HL-60/S4 (cell line): Measurements from ENCODE around the gene HARBI1.

Experiments used
- in situ Hi-C: fragments of 300-500 bp; cut with MboI; formaldehyde crosslinking; loops from 2 replicates; pipeline ENCODE4 v1.14.3; 2022; ENCODE audit warnings: low sequenced_read_pairs

HARBI1 gene, protein sequence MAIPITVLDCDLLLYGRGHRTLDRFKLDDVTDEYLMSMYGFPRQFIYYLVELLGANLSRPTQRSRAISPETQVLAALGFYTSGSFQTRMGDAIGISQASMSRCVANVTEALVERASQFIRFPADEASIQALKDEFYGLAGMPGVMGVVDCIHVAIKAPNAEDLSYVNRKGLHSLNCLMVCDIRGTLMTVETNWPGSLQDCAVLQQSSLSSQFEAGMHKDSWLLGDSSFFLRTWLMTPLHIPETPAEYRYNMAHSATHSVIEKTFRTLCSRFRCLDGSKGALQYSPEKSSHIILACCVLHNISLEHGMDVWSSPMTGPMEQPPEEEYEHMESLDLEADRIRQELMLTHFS

DNA sequence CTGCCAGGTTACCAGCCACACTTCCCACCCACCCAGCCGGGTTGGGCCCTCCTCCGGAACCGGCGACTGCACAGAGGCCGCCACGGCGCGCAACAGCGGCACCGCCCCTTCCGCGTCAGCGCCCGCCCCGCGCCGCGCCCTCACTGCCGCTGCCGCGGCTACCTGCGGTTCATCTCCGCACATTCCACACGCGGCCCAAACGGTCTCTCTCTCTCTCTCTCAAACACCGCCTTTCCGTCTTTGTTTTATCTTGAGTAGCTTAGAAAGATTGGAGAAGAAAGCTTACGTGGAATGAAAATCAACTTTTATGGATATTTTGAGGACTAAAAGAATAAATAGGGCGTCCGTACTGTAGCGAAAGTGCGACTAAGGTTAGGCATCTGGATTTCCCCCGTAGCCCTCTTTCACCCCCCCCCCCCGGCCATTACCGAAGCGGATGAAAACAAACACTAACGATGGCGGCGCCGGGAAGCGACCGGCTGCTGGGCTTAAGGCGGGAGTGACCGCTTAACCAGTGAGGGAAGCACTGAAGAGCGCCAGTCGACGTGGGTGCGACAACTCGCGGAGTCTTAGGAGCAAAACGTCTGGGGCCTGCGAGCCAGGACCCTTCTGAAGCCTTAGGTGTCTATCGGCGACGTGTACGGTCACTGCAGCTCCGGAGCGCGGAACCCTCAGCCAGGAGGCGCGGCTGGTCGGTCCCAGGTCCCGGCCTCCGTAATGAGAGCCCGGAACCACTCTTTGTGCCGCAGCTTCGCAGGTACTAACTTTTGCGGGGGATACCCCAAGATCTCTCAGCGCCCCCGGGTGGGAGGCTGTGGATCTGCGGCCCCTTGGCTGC lies at the start of gene HARBI1, which contains the start of gene ATG13:
HARBI1 (minus strand) TSS at position 94 of the 838 bp plus-strand sequence. CDS start 990 bp downstream, outside the sequence.
ATG13 (plus strand) TSS at position 420 of the 838 bp plus-strand sequence. CDS start 26,739 bp downstream, outside the sequence.
- in situ Hi-C loops: no loop called here

DNA sequence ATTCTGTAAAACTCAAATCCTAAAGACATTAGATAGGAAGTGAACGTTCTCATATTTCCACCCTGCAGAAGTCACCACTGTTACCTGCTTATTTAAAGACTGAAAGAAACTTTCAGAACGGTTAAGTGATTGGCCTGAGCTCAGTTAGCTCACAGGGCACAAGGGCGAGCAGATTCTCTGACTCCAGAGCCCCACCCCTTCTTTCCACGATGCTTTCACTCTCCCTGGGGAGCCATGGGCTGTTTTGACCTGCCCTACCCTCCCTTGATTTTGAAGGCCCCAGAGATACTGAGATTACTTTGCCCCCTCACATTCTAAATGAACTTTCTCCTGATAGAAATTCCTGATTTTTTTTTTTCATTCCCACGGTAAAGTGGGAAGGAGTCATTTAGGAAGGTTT lies 49.5 kb upstream of the HARBI1 start:
- in situ Hi-C loops: loop anchor here (10.0 kb wide), 1 partner anchor 58 kb away; no protein-coding TSS in a partner anchor

DNA sequence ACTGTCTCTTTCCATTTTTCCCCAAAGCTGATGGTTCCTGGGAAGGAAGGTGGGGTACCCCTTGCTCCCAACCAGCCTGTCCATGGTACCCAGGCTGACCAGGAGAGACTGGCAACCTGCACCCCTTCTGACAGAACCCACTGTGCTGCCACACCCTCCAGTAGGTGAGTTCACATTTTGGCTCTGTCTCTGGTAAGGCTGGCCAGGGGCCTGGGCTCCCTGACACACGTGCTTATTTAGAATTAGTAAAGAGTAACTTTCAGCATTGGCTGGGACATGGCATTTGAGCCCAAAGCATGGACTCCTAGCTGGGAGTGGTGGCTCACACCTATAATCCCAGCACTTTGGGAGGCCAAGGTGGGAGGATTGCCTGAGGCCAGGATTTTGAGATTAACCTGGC lies 48.3 kb upstream of the HARBI1 start:
- in situ Hi-C loops: loop anchor here (10.0 kb wide), 1 partner anchor 59 kb away; no protein-coding TSS in a partner anchor

DNA sequence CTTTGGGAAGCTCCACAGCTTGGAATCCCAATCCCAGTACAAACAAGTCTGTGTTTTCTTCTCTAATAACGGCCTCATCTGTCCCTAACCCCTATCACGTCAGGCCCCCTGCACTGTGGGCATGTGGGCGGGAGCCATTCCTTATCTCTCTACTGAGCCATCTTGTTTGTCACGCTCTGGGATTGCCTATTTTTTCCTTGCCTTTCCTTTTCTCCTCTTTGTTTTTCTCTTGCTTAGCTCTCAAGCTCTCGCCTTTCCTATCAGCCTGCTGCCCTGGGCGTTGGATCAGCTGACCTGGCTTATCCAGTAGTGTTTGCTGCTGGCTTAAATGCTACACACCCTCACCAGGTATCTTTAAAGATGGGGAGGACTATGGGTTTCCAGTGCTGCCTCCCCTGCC lies 47.6 kb upstream of the HARBI1 start:
- in situ Hi-C loops: loop anchor here (10.0 kb wide), 1 partner anchor 60 kb away; no protein-coding TSS in a partner anchor

DNA sequence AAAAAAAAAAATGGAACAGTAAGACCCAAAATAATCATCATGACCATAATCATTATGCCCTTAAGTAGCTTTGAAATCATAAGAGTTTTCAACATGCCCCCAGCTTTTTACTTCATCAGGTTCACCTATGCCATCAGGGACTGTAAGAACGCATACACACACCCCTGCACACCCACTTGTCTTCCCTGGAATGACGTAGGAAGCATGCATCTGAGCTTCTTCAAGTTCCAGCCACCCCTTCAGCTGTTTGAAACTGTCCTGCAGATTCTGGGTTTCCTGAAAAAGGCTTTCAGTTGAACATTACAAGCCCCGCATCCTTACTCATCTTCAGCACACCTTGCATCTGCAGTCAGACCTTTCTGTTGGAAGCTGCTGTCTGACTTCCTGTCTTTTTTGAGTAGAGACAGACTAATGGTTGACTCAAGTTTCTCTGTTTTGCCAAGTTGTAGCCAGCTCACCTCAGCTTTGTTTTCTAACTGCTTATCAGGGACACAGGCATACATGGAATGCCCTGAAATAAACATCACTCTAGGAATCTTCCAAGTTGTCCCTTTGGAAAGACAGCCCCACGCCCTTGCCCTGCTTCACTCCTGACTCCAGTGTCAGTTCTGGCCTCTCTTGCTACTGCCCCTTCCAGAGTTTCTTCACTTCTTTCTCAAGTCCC lies 46.4 kb upstream of the HARBI1 start:
- in situ Hi-C loops: loop anchor here (10.0 kb wide), 1 partner anchor 61 kb away; no protein-coding TSS in a partner anchor

DNA sequence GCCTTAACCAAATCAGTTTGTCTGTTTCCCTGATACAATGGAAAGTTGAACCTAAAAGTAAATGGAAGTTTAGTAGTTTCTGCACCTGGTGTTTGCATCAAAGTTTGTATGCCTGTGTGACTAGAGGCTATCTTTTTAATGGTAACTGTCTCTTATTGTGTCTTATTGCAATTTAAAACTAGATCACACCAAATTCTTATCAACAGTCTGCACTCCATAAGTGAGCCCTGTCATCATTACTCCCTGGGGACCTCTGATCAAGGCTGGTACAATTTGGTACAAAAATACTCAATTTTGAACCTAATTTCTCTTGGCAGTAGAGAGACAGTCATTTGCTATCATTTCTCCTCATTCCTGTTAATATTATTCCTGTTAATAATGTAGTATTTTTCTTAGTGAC lies 45.3 kb upstream of the HARBI1 start:
- in situ Hi-C loops: loop anchor here (10.0 kb wide), 1 partner anchor 62 kb away; no protein-coding TSS in a partner anchor

DNA sequence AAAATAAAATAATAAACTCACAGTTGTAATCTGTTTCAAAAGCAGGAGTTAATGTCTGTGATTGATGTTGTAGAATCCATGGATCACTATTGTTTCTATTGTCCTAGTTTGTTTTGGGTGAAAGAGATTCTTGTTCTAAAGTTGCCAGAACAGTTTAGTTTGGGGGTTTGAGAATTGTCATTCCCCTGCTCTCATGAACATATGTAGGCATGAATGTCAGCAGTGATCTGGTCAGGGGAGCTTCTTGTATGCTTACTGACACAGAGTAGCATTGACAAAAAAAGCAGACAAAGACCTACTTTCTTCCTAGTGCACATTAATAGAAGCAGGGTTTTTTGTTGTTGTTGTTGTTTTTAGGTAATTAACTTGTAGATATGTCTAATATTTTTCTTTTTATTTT lies 44.8 kb upstream of the HARBI1 start:
- in situ Hi-C loops: loop anchor here (10.0 kb wide), 1 partner anchor 63 kb away; no protein-coding TSS in a partner anchor

DNA sequence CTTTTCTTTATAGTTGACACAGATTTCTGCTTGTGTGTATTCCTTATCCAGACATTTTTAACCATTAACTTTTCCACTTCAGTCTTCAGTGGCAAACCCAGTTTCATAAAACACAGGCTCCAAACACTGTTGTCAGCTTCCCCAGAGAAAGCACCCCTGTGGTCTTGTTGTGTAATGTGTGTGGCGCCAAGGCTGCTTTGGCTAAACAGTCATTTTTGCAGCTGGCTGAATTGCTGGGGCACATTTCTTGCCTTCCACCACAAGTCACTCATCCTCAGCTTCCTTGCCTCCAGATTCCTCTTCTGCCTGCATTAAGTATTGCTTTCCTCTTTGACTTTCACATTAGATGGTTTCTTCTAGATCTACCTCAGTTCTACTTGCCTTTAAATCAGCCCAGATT lies 42.9 kb upstream of the HARBI1 start:
- in situ Hi-C loops: loop anchor here (10.0 kb wide), 1 partner anchor 65 kb away; no protein-coding TSS in a partner anchor

DNA sequence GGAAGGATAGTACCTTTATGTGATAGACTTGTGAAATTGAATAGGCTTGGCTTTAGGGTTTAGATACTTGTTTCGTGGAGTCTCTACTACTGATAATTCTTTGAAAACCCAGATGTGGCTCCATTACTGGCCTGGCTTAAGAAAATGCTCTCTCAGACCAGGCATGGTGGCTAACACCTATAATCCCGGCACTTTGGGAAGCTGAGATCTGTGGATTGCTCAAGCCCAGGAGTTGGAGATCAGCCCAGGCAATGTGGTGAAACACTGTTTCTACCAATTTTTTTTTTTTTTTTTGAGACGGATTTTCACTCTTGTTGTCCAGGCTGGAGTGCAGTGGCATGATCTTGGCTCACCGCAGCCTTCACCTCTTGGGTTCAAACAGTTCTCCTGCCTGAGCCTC lies 41.2 kb upstream of the HARBI1 start:
- in situ Hi-C loops: no loop called here

DNA sequence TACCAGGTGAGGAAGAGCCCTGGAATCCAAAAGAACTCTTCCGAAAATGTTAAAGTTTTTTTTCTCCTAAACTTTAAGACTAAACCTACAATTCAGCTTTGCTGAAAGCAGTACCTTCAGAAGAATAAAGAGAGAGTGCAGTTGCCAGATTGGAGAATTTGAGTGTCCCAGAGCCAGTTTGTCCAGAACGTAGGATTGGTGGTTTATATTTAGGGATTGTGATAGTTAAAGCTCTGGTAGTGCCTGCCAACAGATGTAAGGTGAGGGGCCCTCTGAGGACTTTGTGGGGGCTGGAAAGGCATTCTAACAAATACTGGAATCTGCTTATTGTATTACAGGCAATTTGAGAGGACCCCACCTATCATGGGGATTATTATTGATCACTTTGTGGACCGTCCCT lies 40.2 kb upstream of the HARBI1 start:
- in situ Hi-C loops: no loop called here

DNA sequence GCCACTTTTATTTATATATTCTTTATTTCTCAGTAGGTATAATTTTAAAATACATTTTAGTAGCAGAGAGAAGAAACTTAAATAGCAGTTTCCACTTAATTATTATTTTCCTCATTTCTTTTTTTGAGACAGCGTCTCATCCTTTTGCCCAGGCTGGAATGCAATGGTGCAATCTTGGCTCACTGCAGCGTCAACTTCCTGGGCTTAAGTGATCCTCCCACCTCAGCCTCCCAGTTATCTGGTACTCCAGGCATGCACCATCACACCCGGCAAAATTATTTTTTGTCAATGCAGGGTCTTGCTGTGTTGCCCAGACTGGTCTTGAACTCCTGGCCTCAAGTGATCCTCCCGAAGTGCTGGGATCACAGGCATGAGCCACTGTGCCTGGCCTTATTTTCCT lies 38.6 kb upstream of the HARBI1 start:
- in situ Hi-C loops: no loop called here

DNA sequence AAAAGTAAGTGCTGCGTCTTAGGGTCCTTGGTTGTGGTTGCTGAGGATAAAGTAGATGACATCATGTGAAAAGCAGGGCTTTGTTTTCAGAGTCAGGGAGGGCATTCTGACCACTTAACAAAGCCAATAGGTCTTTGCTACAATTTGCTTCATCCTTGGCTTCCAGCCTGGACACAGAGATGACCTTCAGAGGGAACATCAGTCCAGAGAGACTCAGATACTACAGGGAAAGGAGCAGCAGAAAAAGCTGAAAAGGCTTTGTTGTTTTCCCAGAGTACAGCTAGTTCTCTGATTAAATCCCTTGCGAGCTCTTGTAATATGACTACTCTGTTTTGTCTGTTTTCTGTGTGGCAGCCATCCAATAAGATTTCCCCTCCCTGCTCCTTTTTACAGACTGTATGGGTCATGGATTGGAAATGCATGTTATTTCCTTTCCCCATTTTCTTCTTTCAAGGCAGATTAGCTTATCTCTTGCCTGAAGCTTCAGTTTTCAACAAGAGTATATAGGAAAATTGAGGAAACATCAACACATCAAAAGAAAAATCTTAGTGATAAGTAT lies 32.2 kb upstream of the HARBI1 start:
- in situ Hi-C loops: no loop called here

DNA sequence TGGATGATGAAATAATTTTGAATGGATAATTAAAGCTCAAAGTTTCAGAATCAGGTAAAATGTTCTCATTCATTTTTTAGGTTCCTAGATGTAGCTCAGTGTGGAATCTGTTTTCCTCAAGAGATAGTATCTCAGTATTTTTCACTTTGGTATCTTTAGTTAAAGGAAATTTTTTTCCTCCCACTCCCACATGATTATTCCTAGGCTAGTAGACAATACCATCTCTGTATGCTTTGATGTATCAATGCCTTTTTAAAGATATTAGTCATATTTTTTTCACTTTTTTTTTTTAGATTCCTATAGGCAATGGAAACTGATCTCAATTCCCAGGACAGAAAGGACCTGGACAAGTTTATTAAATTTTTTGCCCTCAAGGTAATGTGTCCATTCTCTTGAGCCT lies 27.0 kb upstream of the HARBI1 start:
- in situ Hi-C loops: no loop called here

DNA sequence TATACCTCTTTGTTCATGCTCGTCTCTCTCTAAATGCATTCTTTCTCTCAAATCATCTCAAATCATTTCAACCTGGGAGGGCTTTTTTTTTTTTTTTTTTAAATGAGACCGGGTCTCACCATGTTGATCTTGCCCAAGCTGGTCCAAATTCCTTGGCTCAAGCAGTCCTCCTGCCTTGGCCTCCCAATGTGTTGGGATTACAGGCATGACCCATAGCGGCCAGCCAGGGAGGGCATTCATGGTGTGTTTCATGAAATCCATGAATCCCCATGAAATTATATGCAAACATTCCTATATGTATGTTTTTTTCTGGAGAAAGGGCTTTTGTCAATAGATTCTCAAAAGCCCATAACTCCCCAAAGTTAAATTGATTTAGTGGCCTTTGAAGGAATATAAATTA lies 26.5 kb upstream of the HARBI1 start:
- in situ Hi-C loops: no loop called here

DNA sequence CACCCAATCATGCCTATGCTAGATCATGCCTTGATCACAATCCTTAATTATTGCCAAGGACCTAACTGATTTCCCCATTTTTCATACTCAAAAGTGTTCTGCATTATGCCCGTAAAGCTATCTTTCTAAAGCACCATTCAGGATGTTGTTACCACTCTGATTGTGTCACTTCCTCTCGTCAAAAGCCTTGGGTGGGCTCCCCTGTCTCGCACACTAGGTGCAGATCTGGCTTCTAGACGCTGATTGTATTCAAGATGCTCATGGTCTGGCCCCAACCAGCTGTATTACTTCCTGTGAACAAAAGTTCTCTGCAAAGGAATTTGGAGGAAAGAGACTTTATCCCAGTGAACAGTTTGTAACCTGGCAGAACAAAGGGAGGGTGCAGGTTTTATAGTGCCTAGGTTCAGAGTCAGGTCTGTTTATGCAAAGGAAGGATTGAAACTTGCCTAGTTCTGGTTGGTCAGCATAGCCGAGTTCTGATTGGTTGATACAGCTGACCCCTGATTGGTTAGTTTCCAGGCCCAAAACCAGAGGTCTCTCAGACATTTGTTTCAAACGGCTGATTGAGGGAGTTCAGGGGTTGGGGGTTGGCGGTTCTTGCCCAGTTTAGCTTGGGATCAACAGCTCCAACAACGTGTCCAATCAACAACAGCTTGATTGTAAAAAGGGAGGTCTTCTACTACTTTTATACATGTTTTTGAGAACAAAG lies 25.8 kb upstream of the HARBI1 start:
- in situ Hi-C loops: no loop called here

DNA sequence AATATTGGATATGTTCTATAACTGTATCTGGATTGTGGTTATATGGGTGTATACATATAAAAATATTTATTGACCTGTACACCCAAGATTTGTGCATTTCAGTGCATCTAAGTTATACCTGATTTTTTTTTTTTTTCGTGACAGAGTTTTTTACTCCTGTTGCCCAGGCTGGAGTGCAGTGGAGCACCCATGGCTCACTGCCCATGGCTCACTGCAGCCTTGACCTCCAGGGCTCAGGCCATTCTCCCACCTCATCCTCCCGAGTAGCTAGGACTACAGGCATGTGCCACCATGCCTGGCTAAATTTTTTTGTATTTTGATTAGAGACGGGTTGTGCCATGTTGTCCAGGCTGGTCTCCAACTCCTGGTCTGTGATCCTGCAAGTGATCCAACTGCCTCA lies 24.6 kb upstream of the HARBI1 start:
- in situ Hi-C loops: no loop called here

DNA sequence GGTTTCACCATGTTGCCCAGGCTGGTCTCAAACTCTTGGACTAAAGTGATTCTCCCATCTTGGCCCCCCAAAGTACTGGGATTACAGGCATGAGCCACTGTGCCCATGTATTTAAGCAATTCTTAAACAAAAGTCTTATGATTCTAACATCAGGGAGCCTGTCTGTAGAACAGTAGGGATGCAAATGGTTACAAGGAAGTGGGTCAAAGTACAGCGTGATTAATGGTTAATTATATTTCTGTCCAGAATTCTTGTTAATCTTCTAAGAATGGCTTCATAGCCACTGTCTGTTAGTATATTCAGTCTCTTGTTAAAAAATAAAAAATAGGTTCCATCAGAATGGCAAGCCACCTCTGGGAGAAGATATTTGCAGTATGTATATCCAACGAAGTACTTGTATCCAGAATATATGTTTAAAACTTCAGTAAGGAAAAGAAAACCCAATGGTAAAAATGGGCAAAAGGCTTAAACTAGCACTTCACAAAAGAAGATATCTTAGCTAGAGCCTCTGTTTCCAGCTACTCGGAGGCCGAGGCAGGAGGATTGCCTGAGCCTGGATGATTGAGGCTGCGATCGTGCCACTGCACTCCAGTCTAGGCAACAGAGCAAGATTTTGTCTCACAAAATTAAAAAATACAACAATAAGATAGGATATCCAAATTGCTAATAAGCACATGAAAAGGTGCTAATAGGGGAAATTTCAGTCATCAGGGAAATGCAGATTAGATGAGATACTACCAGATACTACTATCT lies 23.2 kb upstream of the HARBI1 start:
- in situ Hi-C loops: no loop called here

DNA sequence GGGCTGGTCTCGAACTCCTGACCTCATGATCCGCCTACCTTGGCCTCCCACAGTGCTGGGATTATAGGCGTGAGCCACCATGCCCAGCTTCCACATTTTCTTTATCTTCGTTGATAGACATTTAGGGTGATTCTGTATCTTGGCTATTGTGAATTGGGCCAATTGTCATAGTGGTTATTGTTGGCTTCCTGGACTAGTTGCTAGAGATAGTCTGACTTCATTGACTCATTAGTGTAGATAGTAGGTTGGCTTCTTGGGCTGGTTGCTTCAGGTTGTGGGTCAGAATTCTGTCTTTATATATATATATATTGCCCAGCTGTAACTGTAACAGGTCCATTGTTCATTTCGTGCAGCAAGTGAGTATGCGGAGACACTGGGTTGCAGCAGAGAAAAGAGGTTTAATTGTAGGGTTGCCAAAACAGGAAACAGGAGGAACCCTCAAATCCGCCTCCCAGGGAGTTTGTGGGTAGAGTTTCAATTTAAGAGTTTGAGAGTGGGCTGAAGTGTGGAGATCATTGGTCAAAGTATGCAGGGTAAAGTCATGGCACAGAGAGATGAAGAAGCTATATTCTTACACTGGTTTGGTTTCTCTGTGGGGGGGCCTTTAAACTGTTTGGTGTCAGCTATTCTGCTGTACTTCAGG lies 22.3 kb upstream of the HARBI1 start:
- in situ Hi-C loops: no loop called here

DNA sequence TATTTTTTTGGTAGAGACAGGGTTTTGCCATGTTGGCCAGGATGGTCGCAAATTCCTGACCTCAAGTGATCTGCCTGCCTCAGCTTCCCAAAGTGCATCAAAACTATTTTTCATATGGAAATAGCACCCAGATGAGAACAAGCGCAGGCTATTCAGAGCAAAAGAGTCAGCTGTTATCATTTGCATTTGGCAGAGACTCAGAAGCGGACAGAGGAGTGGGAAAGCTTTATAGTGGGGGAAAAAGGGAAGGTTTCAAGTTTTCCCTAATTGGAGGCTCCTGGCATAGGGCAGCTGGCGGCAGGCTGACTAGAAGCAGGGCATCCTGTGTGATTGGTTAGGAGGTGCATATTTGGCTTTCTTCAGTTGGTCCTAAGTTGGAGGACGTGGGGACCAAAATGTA lies 20.5 kb upstream of the HARBI1 start:
- in situ Hi-C loops: no loop called here
